Mucosa of rectum (tissue), 2 donors: Measurements from ENCODE around the gene ADORA3.

Source experiments
- H3K27ac ChIP-seq, 2 donors: one replicate each; pipeline ENCODE4 v1.7.0; 2013; ENCODE audit warnings: inconsistent platforms in 2 of 2, low read depth in 2 of 2, low read length in 2 of 2
- H3K27me3 ChIP-seq, 2 donors: one replicate each; pipeline ENCODE4 v1.7.0; 2013; ENCODE audit warnings: low read length in 2 of 2; ENCODE audit not compliant: control insufficient read depth in 2 of 2, insufficient read depth in 2 of 2
- H3K36me3 ChIP-seq, 2 donors: one replicate each; pipeline ENCODE4 v1.7.0; 2013; ENCODE audit warnings: low read length in 2 of 2; ENCODE audit not compliant: control insufficient read depth in 2 of 2, insufficient read depth in 2 of 2
- H3K4me1 ChIP-seq, 2 donors: one replicate each; pipeline ENCODE4 v1.7.0; 2013; ENCODE audit warnings: low read length in 2 of 2, mild to moderate bottlenecking in 1 of 2; ENCODE audit not compliant: control insufficient read depth in 2 of 2, insufficient read depth in 2 of 2
- H3K4me3 ChIP-seq, 2 donors: one replicate each; pipeline ENCODE4 v1.7.0; 2013; ENCODE audit warnings: low read length in 2 of 2
- H3K9ac ChIP-seq, 2 donors: one replicate each; pipeline ENCODE4 v1.7.0; 2013; ENCODE audit warnings: low read length in 2 of 2, low read depth in 1 of 2, mild to moderate bottlenecking in 1 of 2
- H3K9me3 ChIP-seq, 2 donors: one replicate each; pipeline ENCODE4 v1.7.0; 2013; ENCODE audit warnings: low read length in 2 of 2; ENCODE audit not compliant: control insufficient read depth in 2 of 2
- donor health status: healthy.
- donor health status: Normal muscosa, but diverticular disease.

Gene ADORA3

DNA sequence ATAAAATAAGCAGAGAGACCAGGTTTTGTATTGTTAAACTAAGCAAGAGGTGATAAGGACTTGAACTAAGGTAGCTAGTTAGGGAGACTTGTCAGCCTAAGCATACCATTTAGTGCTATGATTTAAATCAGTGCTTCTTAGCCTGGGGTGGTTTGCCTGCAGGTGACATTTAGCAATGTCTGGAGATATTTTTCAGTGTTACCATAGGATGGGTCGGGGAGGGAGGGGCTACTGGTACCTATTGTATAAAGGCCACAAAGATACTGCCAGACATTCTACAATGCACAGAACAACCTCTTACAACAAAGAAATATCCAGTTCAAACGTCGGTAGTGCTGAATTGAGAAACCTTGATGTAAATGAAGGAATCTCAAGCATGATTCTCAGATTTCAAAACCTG, 50.9 kb downstream of the ADORA3 start:
- H3K4me1 ChIP-seq = peaks cover 22 to 28% of the 10 kb centered on the region in 2 donors
- H3K9ac ChIP-seq = no peak overlapping the region
- no peaks in the 10 kb centered on the region for H3K27me3 ChIP-seq
- H3K27ac ChIP-seq = no peak overlapping the region
- H3K4me3 ChIP-seq = no peak overlapping the region
- no peaks in the 10 kb centered on the region for H3K9me3 ChIP-seq
- H3K36me3 ChIP-seq = peaks cover 33 to 37% of the 10 kb centered on the region in 2 donors

DNA sequence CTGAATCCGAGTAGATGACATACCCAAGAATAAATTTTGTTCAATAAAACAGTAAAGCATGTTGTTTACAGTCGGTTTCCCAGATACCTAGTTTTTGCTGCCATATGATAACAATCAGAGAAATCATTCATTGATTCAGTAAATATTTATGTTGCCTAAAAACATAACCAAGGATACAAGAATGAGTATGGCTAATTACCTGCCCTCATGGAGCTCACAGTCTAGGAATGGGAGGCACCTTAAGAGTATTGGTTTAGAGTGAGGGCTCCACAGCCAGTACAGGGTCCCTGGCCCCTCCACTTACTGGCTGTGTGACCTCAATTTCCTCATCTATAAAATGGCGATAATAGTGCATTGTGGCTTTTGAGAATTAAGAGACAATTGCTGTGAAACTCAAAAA, 53.2 kb downstream of the ADORA3 start:
- Histone ChIP-seq H3K9ac (peak overlapping the region; percentile 97 to 99), H3K4me1 (peaks cover 30 to 40% of the 10 kb centered on the region in 2 donors), H3K4me3 (peak overlapping the region; percentile 100), H3K27me3 (no peaks in the 10 kb centered on the region), H3K36me3 (peaks cover 21 to 22% of the 10 kb centered on the region in 2 donors), H3K9me3 (no peaks in the 10 kb centered on the region), H3K27ac (peak overlapping the region in 1 of 2 donors; percentile 89)

- no peaks in the 10 kb centered on the region for H3K27me3 ChIP-seq
- H3K27ac ChIP-seq = peak overlapping the region; percentile 89 to 93
- H3K4me1 ChIP-seq = peaks cover 30 to 40% of the 10 kb centered on the region in 2 donors
- peaks cover 19% of the 10 kb centered on the region in 2 donors for H3K36me3 ChIP-seq
- no peaks in the 10 kb centered on the region for H3K9me3 ChIP-seq
- peak overlapping the region; percentile 97 to 99 for H3K9ac ChIP-seq
- H3K4me3 ChIP-seq = peak overlapping the region; percentile 100
These were observed 53.8 kb downstream of the ADORA3 start for GRCh38 chr1:111449703-111450017.
